Gastrocnemius medialis (tissue), 4 donors: ENCODE data around the gene SIPA1. TPM values are rescaled to one million over a fixed set of nuclear protein-coding genes. Genes with fewer than 3 reads are reported as not detected.

Experiments used
- ATAC-seq, 2 donors: fragments of 150-250 bp; one replicate each; pipeline ENCODE4 v1.9.1; 2016
- DNase-seq, 2 donors: peaks; one replicate each; pipeline ENCODE4 v3.0.0-alpha.2; 2019
- H3K27ac ChIP-seq, 4 donors: fragments of 200-600 bp; sonication (generic); 1 replicate in 1 of 4; 2 replicates in 3 of 4; pipeline ENCODE4 v1.5.1; 2016 to 2018; ENCODE audit warnings: mild to moderate bottlenecking in 2 of 4, moderate library complexity in 1 of 4
- H3K27me3 ChIP-seq, 3 donors: fragments of 200-600 bp; sonication (generic) in 2 of 3; 1 replicate in 1 of 3; 2 replicates in 2 of 3; pipeline versions ENCODE4 v1.5.1 to v1.6.0; 2016 to 2019; ENCODE audit warnings: mild to moderate bottlenecking in 1 of 3, moderate library complexity in 1 of 3
- H3K36me3 ChIP-seq, 2 donors: fragments of 200-600 bp; sonication (generic) in 1 of 2; one replicate each; pipeline ENCODE4 v1.5.1; 2017 to 2018
- H3K4me1 ChIP-seq, 2 donors: fragments of 200-600 bp; sonication (generic) in 1 of 2; one replicate each; pipeline ENCODE4 v1.5.1; 2016 to 2017; ENCODE audit warnings: mild to moderate bottlenecking in 2 of 2
- H3K4me3 ChIP-seq, 4 donors: fragments of 200-600 bp; sonication (generic) in 3 of 4; 1 replicate in 1 of 4; 2 replicates in 3 of 4; pipeline ENCODE4 v1.5.1; 2016 to 2019; ENCODE audit warnings: mild to moderate bottlenecking in 2 of 4
- H3K9me3 ChIP-seq, 3 donors: fragments of 200-600 bp; sonication (generic) in 2 of 3; 1 replicate in 1 of 3; 2 replicates in 2 of 3; pipeline ENCODE4 v1.5.1; 2016 to 2019
- POLR2A ChIP-seq, 2 donors: fragments of 450-650 bp; IDR thresholded peaks; one replicate each; pipeline ENCODE4 v1.6.1; 2017; ENCODE audit warnings: antibody characterized with exemption in 2 of 2, mild to moderate bottlenecking in 2 of 2, moderate library complexity in 2 of 2
- in situ Hi-C, 4 donors: fragments of 200-750 bp; cut with MboI; loops; one replicate each; pipeline versions ENCODE4 v1.15.0 to v1.8.0; 2017; ENCODE audit warnings: low sequenced_read_pairs in 4 of 4
- intact Hi-C: fragments of 100-400 bp; cut with DNase I; formaldehyde crosslinking; loops from one replicate; pipeline ENCODE4 v1.15.1; 2023; ENCODE audit warnings: low total_unique reads
- total RNA-seq, 4 donors: library from RNA; depleted of rRNA; stranded (reverse); fragments of >200 nt; gene quantifications; one replicate each; pipeline versions ENCODE4 v1.1.0 to v1.2.3, GENCODE V29; 2016
- TF ChIP-seq, protein P1 (sequence below), 5 experiments: fragments of 450-650 bp in 3 of 5; fragments of 200-600 bp in 2 of 5; sonication (generic) in 2 of 5; IDR thresholded peaks in 4 of 5; conservative IDR thresholded peaks in 1 of 5; 1 replicate in 4 of 5; 2 replicates in 1 of 5; pipeline ENCODE4 v1.5.1; 2016 to 2019; ENCODE audit warnings: antibody characterized with exemption in 5 of 5, mild to moderate bottlenecking in 3 of 5, moderate library complexity in 3 of 5

SIPA1 gene
- total RNA-seq, 4 donors from 2014 or later = 6.7 to 10.9 (median 10.0) TPM

DNA sequence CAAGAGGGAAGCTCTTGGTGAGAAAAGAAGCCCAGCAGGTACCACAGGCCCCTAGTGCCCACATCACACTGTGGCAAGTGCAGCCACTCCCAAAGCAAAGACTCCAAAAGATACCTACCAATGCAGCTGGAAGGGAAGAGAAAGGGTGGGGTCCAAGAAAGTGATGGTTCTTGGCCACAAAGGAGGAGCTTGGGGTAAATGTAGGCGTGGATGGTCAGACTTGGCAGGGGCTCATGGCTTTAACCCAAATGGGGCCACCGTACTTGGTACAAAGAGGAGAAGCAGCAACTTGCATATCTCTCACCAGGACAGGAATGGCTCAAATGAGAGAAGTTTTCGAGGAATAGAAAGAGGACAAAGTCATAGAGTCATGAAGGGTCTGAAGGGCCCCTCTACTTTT, 28.7 kb upstream of the SIPA1 start:
- peaks cover 38 to 59% of the 10 kb centered on the region in 2 donors for H3K4me1 ChIP-seq
- DNase-seq = no peak
- TF ChIP-seq, protein P1, sequence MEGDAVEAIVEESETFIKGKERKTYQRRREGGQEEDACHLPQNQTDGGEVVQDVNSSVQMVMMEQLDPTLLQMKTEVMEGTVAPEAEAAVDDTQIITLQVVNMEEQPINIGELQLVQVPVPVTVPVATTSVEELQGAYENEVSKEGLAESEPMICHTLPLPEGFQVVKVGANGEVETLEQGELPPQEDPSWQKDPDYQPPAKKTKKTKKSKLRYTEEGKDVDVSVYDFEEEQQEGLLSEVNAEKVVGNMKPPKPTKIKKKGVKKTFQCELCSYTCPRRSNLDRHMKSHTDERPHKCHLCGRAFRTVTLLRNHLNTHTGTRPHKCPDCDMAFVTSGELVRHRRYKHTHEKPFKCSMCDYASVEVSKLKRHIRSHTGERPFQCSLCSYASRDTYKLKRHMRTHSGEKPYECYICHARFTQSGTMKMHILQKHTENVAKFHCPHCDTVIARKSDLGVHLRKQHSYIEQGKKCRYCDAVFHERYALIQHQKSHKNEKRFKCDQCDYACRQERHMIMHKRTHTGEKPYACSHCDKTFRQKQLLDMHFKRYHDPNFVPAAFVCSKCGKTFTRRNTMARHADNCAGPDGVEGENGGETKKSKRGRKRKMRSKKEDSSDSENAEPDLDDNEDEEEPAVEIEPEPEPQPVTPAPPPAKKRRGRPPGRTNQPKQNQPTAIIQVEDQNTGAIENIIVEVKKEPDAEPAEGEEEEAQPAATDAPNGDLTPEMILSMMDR (IDR thresholded peaks at IDR 0.05 in 4 of 5, conservative IDR thresholded peaks at IDR 0.05 in 1 of 5) = no peak
- no peak for TF ChIP-seq POLR2A (IDR thresholded peaks at IDR 0.05)
- no peaks in the 10 kb centered on the region for H3K27me3 ChIP-seq
- no peaks in the 10 kb centered on the region for H3K9me3 ChIP-seq
- intact Hi-C loops = no loop called here
- H3K4me3 ChIP-seq = no peak overlapping the region
- no peak for ATAC-seq
- H3K27ac ChIP-seq = peak overlapping the region; percentile 11 to 93 (median 54)
- peaks cover 0 to 17% of the 10 kb centered on the region in 2 donors for H3K36me3 ChIP-seq
- in situ Hi-C loops = no loop called here

GRCh38 chr11:65609665-65610064, 28.2 kb upstream of the SIPA1 start:
- H3K9me3 ChIP-seq = no peaks in the 10 kb centered on the region
- DNase-seq = no peak
- in situ Hi-C loops (no loop called here), intact Hi-C loops (no loop called here)
- no peak for ATAC-seq
- TF ChIP-seq, protein P1 (IDR thresholded peaks at IDR 0.05 in 4 of 5, conservative IDR thresholded peaks at IDR 0.05 in 1 of 5) = no peak
- TF ChIP-seq POLR2A (IDR thresholded peaks at IDR 0.05) = no peak
- H3K4me3 ChIP-seq = no peak overlapping the region
- H3K27me3 ChIP-seq = no peaks in the 10 kb centered on the region
- peaks cover 0 to 14% of the 10 kb centered on the region in 2 donors for H3K36me3 ChIP-seq
- peaks cover 38 to 59% of the 10 kb centered on the region in 2 donors for H3K4me1 ChIP-seq
- H3K27ac ChIP-seq = peak overlapping the region; percentile 11 to 93 (median 54)

- Histone ChIP-seq H3K4me3 (peak overlapping the region in 3 of 4 donors; percentile 38 to 80 (median 60)), H3K9me3 (no peaks in the 10 kb centered on the region), H3K36me3 (peaks cover 0 to 6% of the 10 kb centered on the region in 2 donors), H3K27me3 (no peaks in the 10 kb centered on the region), H3K4me1 (peaks cover 38 to 59% of the 10 kb centered on the region in 2 donors), H3K27ac (peak overlapping the region; percentile 45 to 93 (median 91))
- no peak for DNase-seq
- no peak for ATAC-seq
- TF ChIP-seq POLR2A (IDR thresholded peaks at IDR 0.05) = no peak
- TF ChIP-seq, protein P1 (IDR thresholded peaks at IDR 0.05 in 4 of 5, conservative IDR thresholded peaks at IDR 0.05 in 1 of 5) = no peak
- in situ Hi-C loops = no loop called here
- intact Hi-C loops = no loop called here
Observed at GRCh38 chr11:65610404-65610803, 27.5 kb upstream of the SIPA1 start.

DNA sequence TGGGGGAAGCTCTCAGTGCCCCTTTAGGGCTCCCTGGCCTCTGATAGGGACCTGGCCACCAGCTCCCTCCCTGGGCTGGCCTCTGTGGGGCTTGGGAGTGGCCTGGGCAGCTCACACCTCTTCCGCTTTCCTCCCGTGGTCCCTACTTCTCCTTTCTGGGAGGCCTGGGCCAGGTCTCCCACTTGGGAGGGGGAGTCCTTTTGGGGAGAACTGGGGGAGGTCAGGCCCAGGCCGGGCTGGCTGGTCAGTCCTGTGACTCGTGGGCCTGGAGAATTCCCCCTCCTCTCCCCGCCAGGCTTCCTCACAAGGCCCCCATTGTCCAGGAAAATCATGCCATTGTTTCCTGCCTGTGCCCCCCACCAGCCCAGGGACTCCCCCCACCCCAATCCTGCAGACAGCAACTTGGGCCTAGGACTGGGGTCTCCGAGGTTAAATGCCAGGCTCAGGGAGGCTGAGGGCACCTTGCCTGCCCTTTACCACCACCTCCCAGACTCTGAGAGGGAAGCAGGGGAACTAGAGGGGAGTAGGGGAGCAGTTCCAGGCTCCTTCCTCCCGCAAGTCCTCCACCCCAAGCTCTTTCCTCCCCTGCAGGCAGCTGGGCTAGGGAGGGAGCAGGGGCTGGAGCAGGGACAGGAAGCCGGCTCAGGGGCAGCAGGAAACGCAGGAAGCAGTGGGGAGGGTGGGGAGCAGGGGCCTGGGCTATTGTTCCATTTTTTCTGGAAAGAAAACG, 26.7 kb upstream of the SIPA1 start:
- peaks cover 38 to 60% of the 10 kb centered on the region in 2 donors for H3K4me1 ChIP-seq
- no peaks in the 10 kb centered on the region for H3K36me3 ChIP-seq
- TF ChIP-seq, protein P1 (IDR thresholded peaks at IDR 0.05 in 4 of 5, conservative IDR thresholded peaks at IDR 0.05 in 1 of 5) = no peak
- no peak for TF ChIP-seq POLR2A (IDR thresholded peaks at IDR 0.05)
- in situ Hi-C loops = no loop called here
- ATAC-seq (no peak), DNase-seq (no peak)
- intact Hi-C loops = no loop called here
- H3K27me3 ChIP-seq = no peaks in the 10 kb centered on the region
- H3K4me3 ChIP-seq = peak overlapping the region; percentile 10 to 82 (median 70)
- peak overlapping the region; percentile 82 to 93 (median 91) for H3K27ac ChIP-seq
- no peaks in the 10 kb centered on the region for H3K9me3 ChIP-seq
